GM12801 (cell line): ENCODE measurements around the gene SLC29A1.

Experiments used
- TF ChIP-seq, protein P1 (sequence below): IDR thresholded peaks from one replicate; pipeline ENCODE4 v1.5.1; 2011; ENCODE audit warnings: control low read depth; ENCODE audit not compliant: insufficient read length; ENCODE audit errors: extremely low read depth

Gene SLC29A1

DNA sequence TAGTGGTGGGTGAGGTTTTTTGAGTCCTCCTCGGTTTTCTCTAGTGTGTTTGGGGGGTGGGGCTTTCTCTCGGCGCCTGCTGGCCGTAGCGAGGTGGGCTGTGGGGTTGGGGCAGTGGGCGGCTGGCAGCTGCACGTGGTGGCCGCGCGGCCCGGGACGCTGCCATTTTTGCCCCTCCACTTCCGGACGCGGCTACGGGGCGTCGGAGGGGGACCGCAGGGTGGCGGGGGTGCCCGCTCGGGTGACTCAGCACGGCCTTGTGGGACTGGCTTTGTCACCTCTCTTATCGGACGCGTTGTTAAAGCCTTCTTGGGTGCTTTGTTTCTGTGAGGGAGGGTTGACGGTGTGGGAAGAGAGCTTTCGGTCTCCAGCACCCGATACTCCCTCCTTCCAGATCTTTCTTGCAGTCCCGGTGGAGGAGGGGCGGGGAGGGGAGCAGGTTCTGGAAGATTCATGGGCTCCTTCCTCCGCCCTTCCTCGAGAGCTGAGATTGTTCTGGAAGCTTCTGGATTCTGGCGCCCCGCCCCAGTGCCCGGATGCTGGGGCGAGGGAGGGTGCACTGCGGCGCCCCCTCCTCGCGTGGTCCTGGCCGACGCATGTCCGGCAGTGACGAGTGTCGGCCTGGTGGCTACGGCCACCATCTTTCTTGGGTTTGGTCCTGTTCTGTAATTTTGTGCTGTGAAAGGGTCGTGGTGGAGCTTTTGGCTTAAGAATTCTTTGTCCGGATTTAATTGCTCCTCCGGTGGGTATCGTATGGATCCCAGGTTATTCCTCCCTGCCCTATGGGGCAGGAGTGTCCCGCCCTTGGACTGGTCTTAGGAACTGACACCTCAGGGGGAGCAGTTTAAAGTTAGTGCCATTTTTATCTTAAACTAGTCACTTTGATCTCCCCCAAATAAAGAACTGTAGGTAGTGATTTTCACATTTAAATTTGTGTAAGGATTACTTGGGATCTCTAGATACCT, 24.2 kb downstream of the SLC29A1 start:
- TF ChIP-seq, protein P1, sequence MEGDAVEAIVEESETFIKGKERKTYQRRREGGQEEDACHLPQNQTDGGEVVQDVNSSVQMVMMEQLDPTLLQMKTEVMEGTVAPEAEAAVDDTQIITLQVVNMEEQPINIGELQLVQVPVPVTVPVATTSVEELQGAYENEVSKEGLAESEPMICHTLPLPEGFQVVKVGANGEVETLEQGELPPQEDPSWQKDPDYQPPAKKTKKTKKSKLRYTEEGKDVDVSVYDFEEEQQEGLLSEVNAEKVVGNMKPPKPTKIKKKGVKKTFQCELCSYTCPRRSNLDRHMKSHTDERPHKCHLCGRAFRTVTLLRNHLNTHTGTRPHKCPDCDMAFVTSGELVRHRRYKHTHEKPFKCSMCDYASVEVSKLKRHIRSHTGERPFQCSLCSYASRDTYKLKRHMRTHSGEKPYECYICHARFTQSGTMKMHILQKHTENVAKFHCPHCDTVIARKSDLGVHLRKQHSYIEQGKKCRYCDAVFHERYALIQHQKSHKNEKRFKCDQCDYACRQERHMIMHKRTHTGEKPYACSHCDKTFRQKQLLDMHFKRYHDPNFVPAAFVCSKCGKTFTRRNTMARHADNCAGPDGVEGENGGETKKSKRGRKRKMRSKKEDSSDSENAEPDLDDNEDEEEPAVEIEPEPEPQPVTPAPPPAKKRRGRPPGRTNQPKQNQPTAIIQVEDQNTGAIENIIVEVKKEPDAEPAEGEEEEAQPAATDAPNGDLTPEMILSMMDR: no peak

DNA sequence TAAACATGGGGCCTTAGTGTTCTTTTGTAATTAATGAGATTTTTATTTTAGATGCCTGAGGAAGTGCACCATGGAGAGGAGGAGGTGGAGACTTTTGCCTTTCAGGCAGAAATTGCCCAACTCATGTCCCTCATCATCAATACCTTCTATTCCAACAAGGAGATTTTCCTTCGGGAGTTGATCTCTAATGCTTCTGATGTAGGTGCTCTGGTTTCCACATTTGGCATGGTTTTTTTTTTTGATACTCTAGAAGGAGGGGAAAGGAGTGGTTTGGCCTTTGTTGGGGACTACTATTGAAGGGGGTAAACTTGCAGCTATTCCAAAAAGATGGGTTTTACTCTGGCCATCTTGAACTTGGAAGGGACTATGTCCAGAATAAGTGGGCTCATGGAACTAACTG, 25.2 kb downstream of the SLC29A1 start:
- TF ChIP-seq, protein P1: no peak

DNA sequence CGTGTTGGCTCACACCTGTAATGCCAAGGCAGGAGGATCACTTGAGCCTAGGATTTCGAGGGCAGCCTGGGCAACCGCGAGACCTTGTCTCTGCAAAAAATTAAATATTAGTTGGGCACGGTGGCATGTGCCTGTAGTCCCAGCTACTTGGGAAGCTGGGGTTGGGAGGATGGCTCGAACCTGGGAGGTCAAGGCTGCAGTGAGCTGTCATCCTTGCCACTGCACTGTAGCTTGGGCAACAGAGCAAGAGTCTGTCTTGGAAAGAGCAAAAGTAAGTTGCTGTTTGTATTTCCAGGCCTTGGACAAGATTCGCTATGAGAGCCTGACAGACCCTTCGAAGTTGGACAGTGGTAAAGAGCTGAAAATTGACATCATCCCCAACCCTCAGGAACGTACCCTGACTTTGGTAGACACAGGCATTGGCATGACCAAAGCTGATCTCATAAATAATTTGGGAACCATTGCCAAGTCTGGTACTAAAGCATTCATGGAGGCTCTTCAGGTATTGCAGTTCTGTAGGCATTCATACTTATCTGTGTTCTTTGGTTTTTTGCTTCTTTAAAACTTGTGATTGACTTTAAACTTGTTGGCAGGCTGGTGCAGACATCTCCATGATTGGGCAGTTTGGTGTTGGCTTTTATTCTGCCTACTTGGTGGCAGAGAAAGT, 25.8 kb downstream of the SLC29A1 start:
- TF ChIP-seq, protein P1: no peak

DNA sequence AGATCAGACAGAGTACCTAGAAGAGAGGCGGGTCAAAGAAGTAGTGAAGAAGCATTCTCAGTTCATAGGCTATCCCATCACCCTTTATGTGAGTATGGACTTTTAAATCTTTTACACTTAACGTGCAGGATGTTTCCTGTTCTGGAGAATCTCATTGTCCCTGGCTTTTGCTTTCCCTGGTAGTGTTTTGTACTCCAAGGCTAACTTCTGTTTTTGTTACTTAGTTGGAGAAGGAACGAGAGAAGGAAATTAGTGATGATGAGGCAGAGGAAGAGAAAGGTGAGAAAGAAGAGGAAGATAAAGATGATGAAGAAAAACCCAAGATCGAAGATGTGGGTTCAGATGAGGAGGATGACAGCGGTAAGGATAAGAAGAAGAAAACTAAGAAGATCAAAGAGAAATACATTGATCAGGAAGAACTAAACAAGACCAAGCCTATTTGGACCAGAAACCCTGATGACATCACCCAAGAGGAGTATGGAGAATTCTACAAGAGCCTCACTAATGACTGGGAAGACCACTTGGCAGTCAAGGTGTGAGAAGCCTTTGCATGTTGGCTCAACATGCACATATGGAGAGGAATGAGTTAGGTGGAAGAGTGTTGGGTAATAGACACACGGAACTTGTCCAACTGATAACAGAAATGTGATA, 26.8 kb downstream of the SLC29A1 start:
- TF ChIP-seq, protein P1: no peak

DNA sequence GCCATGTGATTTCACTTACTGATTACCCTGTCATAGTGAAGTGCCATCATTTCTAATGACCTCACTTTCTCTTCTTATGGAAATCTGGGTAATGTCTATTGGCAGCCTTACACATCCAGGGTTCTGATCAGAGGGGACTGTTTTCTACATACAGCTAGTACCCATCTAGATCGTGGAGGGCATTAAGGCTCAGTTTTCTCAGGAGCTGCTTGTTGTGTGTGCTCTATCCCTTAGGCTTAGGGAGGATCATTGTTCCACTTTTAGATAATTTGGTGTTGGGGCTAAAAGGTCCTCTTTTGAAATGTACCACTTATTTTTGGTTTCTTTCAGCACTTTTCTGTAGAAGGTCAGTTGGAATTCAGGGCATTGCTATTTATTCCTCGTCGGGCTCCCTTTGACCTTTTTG, 27.3 kb downstream of the SLC29A1 start:
- TF ChIP-seq, protein P1: no peak

DNA sequence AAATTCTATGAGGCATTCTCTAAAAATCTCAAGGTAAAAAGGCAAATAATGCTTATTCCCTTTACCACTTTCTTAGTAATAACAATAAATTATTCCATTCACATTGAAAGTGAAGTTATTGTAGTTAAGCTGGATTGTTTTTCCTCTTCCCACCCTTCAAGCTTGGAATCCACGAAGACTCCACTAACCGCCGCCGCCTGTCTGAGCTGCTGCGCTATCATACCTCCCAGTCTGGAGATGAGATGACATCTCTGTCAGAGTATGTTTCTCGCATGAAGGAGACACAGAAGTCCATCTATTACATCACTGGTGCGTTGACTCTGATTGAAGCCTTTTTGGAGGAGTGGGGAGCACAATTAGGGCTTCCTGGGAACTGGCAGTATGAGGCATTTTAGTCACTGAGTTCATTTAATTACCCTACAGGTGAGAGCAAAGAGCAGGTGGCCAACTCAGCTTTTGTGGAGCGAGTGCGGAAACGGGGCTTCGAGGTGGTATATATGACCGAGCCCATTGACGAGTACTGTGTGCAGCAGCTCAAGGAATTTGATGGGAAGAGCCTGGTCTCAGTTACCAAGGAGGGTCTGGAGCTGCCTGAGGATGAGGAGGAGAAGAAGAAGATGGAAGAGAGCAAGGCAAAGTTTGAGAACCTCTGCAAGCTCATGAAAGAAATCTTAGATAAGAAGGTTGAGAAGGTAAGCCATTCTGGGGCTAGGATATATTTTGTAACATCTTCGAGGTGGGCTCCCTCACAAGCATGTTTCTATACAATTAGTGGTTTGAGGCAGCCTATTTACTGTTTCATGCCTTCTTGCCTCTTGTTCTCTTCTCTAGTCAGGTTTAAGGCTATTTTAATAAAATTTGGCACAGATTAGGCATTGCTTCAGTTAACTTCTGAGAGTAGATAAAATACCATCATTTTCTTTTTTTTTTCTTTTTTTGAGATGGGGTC, 28.5 kb downstream of the SLC29A1 start:
- TF ChIP-seq, protein P1: no peak
